Pulmonary artery endothelial cell (primary cell): ENCODE measurements around the gene GRIFIN. TPM values are rescaled to one million over a fixed set of nuclear protein-coding genes. Genes with fewer than 3 reads are reported as not detected.
A peak's percentile ranks its signal among the peaks of the same experiment; 100 is the strongest.
"Not testable (repeated sequence)": the region's sequence is repeated elsewhere in the genome, so short reads cannot be mapped to it uniquely, and the experiment has no call there.

ENCODE experiments used
- DNase-seq: peaks from one replicate; pipeline ENCODE4 v3.0.0-alpha.2; 2011; ENCODE audit warnings: low read depth, low spot score
- total RNA-seq: library from RNA; depleted of rRNA; stranded (reverse); fragments of >200 nt; gene quantifications from 2 replicates; pipeline ENCODE4 v1.2.3, GENCODE V29; 2014

The GRIFIN gene
- total RNA-seq, 1 donor from 2014 or later: not detected

GRCh38 chr7:2460188-2460587, 16.0 kb downstream of the GRIFIN start:
- DNase-seq: no peak

- no peak for DNase-seq
Measured at GRCh38 chr7:2459674-2460073, 16.5 kb downstream of the GRIFIN start.

GRCh38 chr7:2453849-2454248, 22.3 kb downstream of the GRIFIN start:
- DNase-seq: not testable (repeated sequence)

- DNase-seq: no peak
Measured at GRCh38 chr7:2452643-2453270, 23.4 kb downstream of the GRIFIN start.

GRCh38 chr7:2452074-2452507, 24.1 kb downstream of the GRIFIN start:
- no peak for DNase-seq

GRCh38 chr7:2451171-2452073, 24.8 kb downstream of the GRIFIN start:
- DNase-seq: peak; percentile 22

GRCh38 chr7:2450198-2451107, 25.7 kb downstream of the GRIFIN start:
- DNase-seq: no peak

GRCh38 chr7:2446676-2447075, 29.5 kb downstream of the GRIFIN start:
- DNase-seq: no peak

GRCh38 chr7:2445898-2446555, 30.2 kb downstream of the GRIFIN start:
- DNase-seq: no peak

- no peak for DNase-seq
Measured at GRCh38 chr7:2445047-2445446, 31.2 kb downstream of the GRIFIN start.

GRCh38 chr7:2444476-2444875, 31.7 kb downstream of the GRIFIN start:
- DNase-seq: no peak

- DNase-seq: no peak
Measured at GRCh38 chr7:2443491-2443890, 32.7 kb downstream of the GRIFIN start.

- DNase-seq: no peak
Measured at GRCh38 chr7:2441430-2442058, 34.7 kb downstream of the GRIFIN start.

- DNase-seq: no peak
Measured at GRCh38 chr7:2440608-2441245, 35.5 kb downstream of the GRIFIN start.

GRCh38 chr7:2438775-2439174, 37.4 kb downstream of the GRIFIN start:
- no peak for DNase-seq

GRCh38 chr7:2438186-2438585, 38.0 kb downstream of the GRIFIN start:
- no peak for DNase-seq

GRCh38 chr7:2437537-2438148, 38.6 kb downstream of the GRIFIN start:
- DNase-seq: no peak

GRCh38 chr7:2437136-2437535, 39.1 kb downstream of the GRIFIN start:
- DNase-seq: no peak

GRCh38 chr7:2436341-2437104, 39.7 kb downstream of the GRIFIN start:
- no peak for DNase-seq
